Fibroblast of the aortic adventitia (primary cell): Measurements from ENCODE around the gene EDRF1. TPM values are rescaled to one million over a fixed set of nuclear protein-coding genes. Genes with fewer than 3 reads are reported as not detected.
A peak's percentile ranks its signal among the peaks of the same experiment; 100 is the strongest.

Source experiments
- DNase-seq: peaks from one replicate; pipeline ENCODE4 v3.0.0-alpha.2; 2010; ENCODE audit warnings: low read depth
- H3K4me3 ChIP-seq: 2 replicates; pipeline ENCODE4 v1.5.1; 2011; ENCODE audit warnings: low read depth, mild to moderate bottlenecking, control low read depth, low read length, moderate library complexity
- CTCF ChIP-seq: IDR thresholded peaks from 2 replicates; pipeline ENCODE4 v1.5.1; 2011; ENCODE audit warnings: mild to moderate bottlenecking, low read length, control low read depth, inconsistent platforms; ENCODE audit not compliant: insufficient read depth
- total RNA-seq: library from RNA; depleted of rRNA; stranded (reverse); fragments of >200 nt; gene quantifications from 2 replicates; pipeline ENCODE4 v1.2.3, GENCODE V29; 2012; ENCODE audit warnings: low replicate concordance

Gene EDRF1
- total RNA-seq, 1 donor = 27.2 TPM

- DNase-seq = no peak
- TF ChIP-seq CTCF = no peak
- no peak overlapping the region for H3K4me3 ChIP-seq
Measured at GRCh38 chr10:125811251-125811650, 91.7 kb downstream of the EDRF1 start.

GRCh38 chr10:125812128-125812750, 92.7 kb downstream of the EDRF1 start:
- DNase-seq = peak; percentile 29
- no peak overlapping the region for H3K4me3 ChIP-seq
- no peak for TF ChIP-seq CTCF

Other genes starting within 250 kb of the EDRF1 start
- 2.1 TPM in 1 of 2 replicates, not detected in the other for gene TEX36, start 36.5 kb upstream of the EDRF1 start, total RNA-seq
- gene MMP21, start 56.1 kb downstream of the EDRF1 start, total RNA-seq = 0.09 TPM in 1 of 2 replicates, not detected in the other
- 74.7 and 131 TPM in 2 replicates for gene UROS, start 103.5 kb downstream of the EDRF1 start, total RNA-seq
- gene BCCIP, start 103.8 kb downstream of the EDRF1 start, total RNA-seq = 44.9 and 48.1 TPM in 2 replicates
- 20.2 and 31.3 TPM in 2 replicates for gene DHX32, start 161.6 kb downstream of the EDRF1 start, total RNA-seq
- 2.3 and 20.4 TPM in 2 replicates for gene FANK1, start 176.9 kb downstream of the EDRF1 start, total RNA-seq